Vagina (tissue), 2 donors: Measurements from ENCODE around the gene KCNH1.

ENCODE experiments used
- CTCF ChIP-seq, 3 experiments: fragments of 450-650 bp in 2 of 3; fragments of 200-600 bp in 1 of 3; sonication (generic) in 1 of 3; IDR thresholded peaks; one replicate each; pipeline ENCODE4 v1.5.1; 2017 to 2019; ENCODE audit warnings: antibody characterized with exemption in 3 of 3, mild to moderate bottlenecking in 2 of 3, moderate library complexity in 2 of 3
- POLR2A ChIP-seq, 2 donors: fragments of 450-650 bp; IDR thresholded peaks; one replicate each; pipeline ENCODE4 v1.6.1; 2017; ENCODE audit warnings: antibody characterized with exemption in 2 of 2, mild to moderate bottlenecking in 2 of 2, moderate library complexity in 2 of 2
- POLR2AphosphoS5 ChIP-seq, 2 donors: sonication (generic); formaldehyde crosslinking; IDR thresholded peaks; one replicate each; pipeline ENCODE4 v1.9.0; 2017; ENCODE audit warnings: antibody characterized with exemption in 2 of 2, mild to moderate bottlenecking in 2 of 2, low read depth in 1 of 2; ENCODE audit not compliant: insufficient read depth in 1 of 2

- TF ChIP-seq CTCF (IDR thresholded peaks at IDR 0.05) (no peak), POLR2A (IDR thresholded peaks at IDR 0.05) (no peak), POLR2AphosphoS5 (IDR thresholded peaks at IDR 0.05; ENCODE audit: insufficient read depth in 1 of 2, low read depth in 1 of 2) (no peak)
Observed at GRCh38 chr1:210781652-210782051, 352.3 kb downstream of the KCNH1 start.
